GM23338 (cell line): ENCODE data around the gene CGNL1. TPM values are rescaled to one million over a fixed set of nuclear protein-coding genes. Genes with fewer than 3 reads are reported as not detected.

ENCODE experiments used
- ATAC-seq: fragments of 200-7000 bp; cut with Tn5 transposase; 3 replicates; pipeline ENCODE4 v1.9.1; 2020
- DNase-seq: peaks from one replicate; pipeline ENCODE4 v3.0.0-alpha.2; 2015; ENCODE audit warnings: low spot score
- H2AFZ ChIP-seq: fragments of 200-600 bp; sonication (generic); 2 replicates; pipeline ENCODE4 v1.8.0; 2016; ENCODE audit warnings: antibody characterized with exemption, mild to moderate bottlenecking, moderate library complexity
- H3F3A ChIP-seq: fragments of 200-600 bp; sonication (generic); replicated peaks from 2 replicates; pipeline ENCODE4 v1.8.0; 2017; ENCODE audit warnings: antibody characterized with exemption, mixed run types, low read depth
- H3K27ac ChIP-seq: fragments of 200-600 bp; sonication (generic); 2 replicates; pipeline ENCODE4 v1.6.1; 2016; ENCODE audit warnings: low read depth
- H3K27me3 ChIP-seq: fragments of 200-600 bp; sonication (generic); 2 replicates; pipeline ENCODE4 v1.8.0; 2016; ENCODE audit warnings: mild to moderate bottlenecking, mixed run types, moderate library complexity; ENCODE audit not compliant: insufficient read depth
- H3K36me3 ChIP-seq: fragments of 200-600 bp; sonication (generic); 2 replicates; pipeline ENCODE4 v1.8.0; 2016; ENCODE audit warnings: mild to moderate bottlenecking; ENCODE audit not compliant: insufficient read depth
- H3K4me1 ChIP-seq: fragments of 200-600 bp; sonication (generic); 2 replicates; pipeline ENCODE4 v1.8.0; 2016; ENCODE audit warnings: mild to moderate bottlenecking, moderate library complexity; ENCODE audit not compliant: insufficient read depth
- H3K4me2 ChIP-seq: fragments of 200-600 bp; sonication (generic); 2 replicates; pipeline ENCODE4 v1.7.1; 2017; ENCODE audit warnings: mixed run types
- H3K4me3 ChIP-seq: fragments of 200-600 bp; sonication (generic); 2 replicates; pipeline ENCODE4 v1.6.1; 2016; ENCODE audit warnings: mixed run types
- H3K79me2 ChIP-seq: fragments of 200-600 bp; sonication (generic); replicated peaks from 2 replicates; pipeline ENCODE4 v1.8.0; 2017; ENCODE audit warnings: mild to moderate bottlenecking; ENCODE audit not compliant: insufficient read depth
- H3K9me2 ChIP-seq: fragments of 200-600 bp; sonication (generic); 2 replicates; pipeline ENCODE4 v1.8.0; 2017; ENCODE audit not compliant: insufficient read depth
- H4K20me1 ChIP-seq: fragments of 200-600 bp; sonication (generic); replicated peaks from 2 replicates; pipeline ENCODE4 v1.8.0; 2017; ENCODE audit warnings: mild to moderate bottlenecking; ENCODE audit not compliant: insufficient read depth
- H3K27ac Mint-ChIP-seq: 2 replicates; pipeline ENCODE4 v1.8.0; 2020; ENCODE audit warnings: inconsistent platforms, mild to moderate bottlenecking, moderate library complexity, mixed read lengths
- H3K27me3 Mint-ChIP-seq: 3 replicates; pipeline ENCODE4 v1.8.0; 2022; ENCODE audit warnings: low read depth, mild to moderate bottlenecking, moderate library complexity, mixed read lengths, inconsistent platforms; ENCODE audit not compliant: insufficient read depth, poor library complexity
- H3K36me3 Mint-ChIP-seq: 3 replicates; pipeline ENCODE4 v1.8.0; 2021; ENCODE audit warnings: low read depth, mild to moderate bottlenecking, inconsistent platforms, moderate library complexity, mixed read lengths
- H3K4me1 Mint-ChIP-seq: 3 replicates; pipeline ENCODE4 v1.8.0; 2020; ENCODE audit warnings: mild to moderate bottlenecking, inconsistent platforms, mixed read lengths
- H3K4me3 Mint-ChIP-seq: 3 replicates; pipeline ENCODE4 v1.8.0; 2021; ENCODE audit warnings: moderate library complexity, mild to moderate bottlenecking, inconsistent platforms, mixed read lengths
- H3K9me3 Mint-ChIP-seq: 3 replicates; pipeline ENCODE4 v1.8.0; 2020; ENCODE audit warnings: moderate library complexity, mild to moderate bottlenecking, inconsistent platforms, mixed read lengths
- CREB1 ChIP-seq: fragments of 250-450 bp; sonication (Bioruptor Pico); IDR thresholded peaks from 2 replicates; pipeline ENCODE4 v1.5.0; 2020; ENCODE audit warnings: low read depth, mild to moderate bottlenecking, moderate library complexity
- CTCF ChIP-seq, 2 experiments: fragments of 200-600 bp in 1 of 2; sonication (generic) in 1 of 2; conservative IDR thresholded peaks; 2 replicates each; pipeline versions ENCODE4 v1.5.1 to v1.6.1; 2016 to 2017; ENCODE audit warnings: antibody characterized with exemption in 2 of 2, low read depth in 2 of 2, mild to moderate bottlenecking in 2 of 2, moderate library complexity in 1 of 2
- ETS1 ChIP-seq: IDR thresholded peaks from 2 replicates; pipeline ENCODE4 v1.6.1; 2016; ENCODE audit warnings: antibody characterized with exemption
- JUNB ChIP-seq: IDR thresholded peaks from one replicate; pipeline ENCODE4 v1.6.1; 2016; ENCODE audit warnings: antibody characterized with exemption; ENCODE audit not compliant: unreplicated experiment
- STAT1 ChIP-seq: IDR thresholded peaks from one replicate; pipeline ENCODE4 v1.6.1; 2016; ENCODE audit warnings: antibody characterized with exemption; ENCODE audit not compliant: unreplicated experiment
- ZNF114 ChIP-seq: fragments of 250-450 bp; sonication (Bioruptor Pico); IDR thresholded peaks from 2 replicates; pipeline ENCODE4 v1.5.0; 2020; ENCODE audit warnings: mild to moderate bottlenecking, moderate library complexity
- ZNF331 ChIP-seq: fragments of 250-450 bp; sonication (Bioruptor Pico); IDR thresholded peaks from 2 replicates; pipeline ENCODE4 v1.5.0; 2020; ENCODE audit warnings: low read depth, mild to moderate bottlenecking, moderate library complexity
- ZNF462 ChIP-seq: fragments of 250-450 bp; sonication (Bioruptor Pico); IDR thresholded peaks from 2 replicates; pipeline ENCODE4 v1.5.0; 2020; ENCODE audit warnings: mild to moderate bottlenecking, moderate library complexity
- polyA plus RNA-seq: library from polyadenylated mRNA; unstranded; fragments of >200 nt; fragmentation: Nextera tagmentation; extraction: Ambion mirVana; gene quantifications from 2 replicates; pipeline ENCODE4 v1.2.1, GENCODE V29; 2016
- total RNA-seq: library from RNA; depleted of rRNA; stranded (reverse); fragments of >200 nt; shearing (Covaris generic); gene quantifications from 2 replicates; pipeline ENCODE4 v1.2.3, GENCODE V29; 2014

CGNL1 gene
- total and polyA plus RNA-seq, 2 experiments from 2014 or later: 20.0 to 57.8 TPM

- H3K79me2 ChIP-seq: no peaks in the 10 kb centered on the region
- no peak overlapping the region for H3K27ac Mint-ChIP-seq
- H3K4me3 Mint-ChIP-seq: no peak overlapping the region
- no peak for DNase-seq
- no peaks in the 10 kb centered on the region for H4K20me1 ChIP-seq
- no peak overlapping the region for H3K4me3 ChIP-seq
- no peaks in the 10 kb centered on the region for H3K9me2 ChIP-seq
- no peak for ATAC-seq
- H3K36me3 Mint-ChIP-seq: no peaks in the 10 kb centered on the region
- TF ChIP-seq CTCF (conservative IDR thresholded peaks at IDR 0.05; ENCODE audit: low read depth in 2 of 2) (peak in 1 of 2 experiments; percentile 22; a peak in 1 of 4 replicates), ETS1 (no peak)
- peaks cover 10% of the 10 kb centered on the region for H3K27me3 Mint-ChIP-seq
- no peaks in the 10 kb centered on the region for H3K4me1 ChIP-seq
- H3K4me1 Mint-ChIP-seq: peaks cover 26% of the 10 kb centered on the region
- no peak overlapping the region for H3K27ac ChIP-seq
- no peaks in the 10 kb centered on the region for H3K9me3 Mint-ChIP-seq
- H3K4me2 ChIP-seq: no peak overlapping the region
- H3K27me3 ChIP-seq: no peaks in the 10 kb centered on the region
- no peaks in the 10 kb centered on the region for H3F3A ChIP-seq
- no peaks in the 10 kb centered on the region for H3K36me3 ChIP-seq
- no peak overlapping the region for H2AFZ ChIP-seq
These were observed 38.4 kb upstream of the CGNL1 start for GRCh38 chr15:57337868-57338411.

- no peak for TF ChIP-seq STAT1
- TF ChIP-seq CREB1 (CRISPR knock-in tag): no peak
- no peak for TF ChIP-seq ZNF462 (CRISPR knock-in tag)
- TF ChIP-seq ZNF114 (CRISPR knock-in tag): no peak
- TF ChIP-seq ZNF331: no peak
- TF ChIP-seq JUNB: no peak
- ATAC-seq (no peak), DNase-seq (no peak)
- Mint-ChIP-seq H3K27ac (no peak overlapping the region), H3K4me3 (no peak overlapping the region), H3K36me3 (no peaks in the 10 kb centered on the region), H3K9me3 (no peaks in the 10 kb centered on the region), H3K27me3 (peaks cover 3% of the 10 kb centered on the region), H3K4me1 (peaks cover 26% of the 10 kb centered on the region)
- H3F3A ChIP-seq: no peaks in the 10 kb centered on the region
- H3K27me3 ChIP-seq: no peaks in the 10 kb centered on the region
- H3K4me2 ChIP-seq: no peak overlapping the region
- no peak overlapping the region for H2AFZ ChIP-seq
- H3K27ac ChIP-seq: no peak overlapping the region
- no peaks in the 10 kb centered on the region for H3K9me2 ChIP-seq
- no peaks in the 10 kb centered on the region for H3K79me2 ChIP-seq
- H3K36me3 ChIP-seq: no peaks in the 10 kb centered on the region
- H3K4me3 ChIP-seq: no peak overlapping the region
- no peaks in the 10 kb centered on the region for H3K4me1 ChIP-seq
- no peaks in the 10 kb centered on the region for H4K20me1 ChIP-seq
These were observed 37.0 kb upstream of the CGNL1 start for GRCh38 chr15:57339321-57339720.
